Immature natural killer cell (primary cell): ENCODE measurements around the gene SLC25A1. TPM values are rescaled to one million over a fixed set of nuclear protein-coding genes. Genes with fewer than 3 reads are reported as not detected.

ENCODE experiments used
- DNase-seq, 3 donors: peaks; one replicate each; pipeline ENCODE4 v3.0.0; 2022; ENCODE audit warnings: mixed read lengths in 1 of 3
- H3K27ac Mint-ChIP-seq, 6 donors: one replicate each; pipeline ENCODE4 v1.8.0; 2020; ENCODE audit warnings: mixed read lengths in 6 of 6, mild to moderate bottlenecking in 5 of 6, inconsistent platforms in 4 of 6, moderate library complexity in 3 of 6
- H3K27me3 Mint-ChIP-seq, 3 donors: one replicate each; pipeline ENCODE4 v1.8.0; 2020 to 2021; ENCODE audit warnings: low read depth in 3 of 3, mild to moderate bottlenecking in 3 of 3, mixed read lengths in 3 of 3, moderate library complexity in 3 of 3, inconsistent platforms in 1 of 3
- H3K36me3 Mint-ChIP-seq, 3 donors: one replicate each; pipeline ENCODE4 v1.8.0; 2020; ENCODE audit warnings: mixed read lengths in 3 of 3, inconsistent platforms in 2 of 3, mild to moderate bottlenecking in 2 of 3
- H3K4me1 Mint-ChIP-seq, 2 donors: one replicate each; pipeline ENCODE4 v1.8.0; 2020; ENCODE audit warnings: inconsistent platforms in 2 of 2, mild to moderate bottlenecking in 2 of 2, mixed read lengths in 2 of 2, moderate library complexity in 1 of 2
- H3K4me3 Mint-ChIP-seq, 5 donors: one replicate each; pipeline ENCODE4 v1.8.0; 2020; ENCODE audit warnings: mild to moderate bottlenecking in 5 of 5, mixed read lengths in 5 of 5, inconsistent platforms in 3 of 5, moderate library complexity in 3 of 5
- H3K9me3 Mint-ChIP-seq, 6 donors: one replicate each; pipeline ENCODE4 v1.8.0; 2020; ENCODE audit warnings: mild to moderate bottlenecking in 6 of 6, mixed read lengths in 6 of 6, inconsistent platforms in 4 of 6, moderate library complexity in 3 of 6
- polyA plus RNA-seq, 3 donors: library from polyadenylated mRNA; unstranded; fragments of 300-500 nt; fragmentation: Illumina TruSeq; gene quantifications; one replicate each; pipeline ENCODE4 v1.2.3, GENCODE V29; 2021

SLC25A1 gene
- polyA plus RNA-seq, 3 donors from 2014 or later: 53.6 to 78.7 (median 57.6) TPM

DNA sequence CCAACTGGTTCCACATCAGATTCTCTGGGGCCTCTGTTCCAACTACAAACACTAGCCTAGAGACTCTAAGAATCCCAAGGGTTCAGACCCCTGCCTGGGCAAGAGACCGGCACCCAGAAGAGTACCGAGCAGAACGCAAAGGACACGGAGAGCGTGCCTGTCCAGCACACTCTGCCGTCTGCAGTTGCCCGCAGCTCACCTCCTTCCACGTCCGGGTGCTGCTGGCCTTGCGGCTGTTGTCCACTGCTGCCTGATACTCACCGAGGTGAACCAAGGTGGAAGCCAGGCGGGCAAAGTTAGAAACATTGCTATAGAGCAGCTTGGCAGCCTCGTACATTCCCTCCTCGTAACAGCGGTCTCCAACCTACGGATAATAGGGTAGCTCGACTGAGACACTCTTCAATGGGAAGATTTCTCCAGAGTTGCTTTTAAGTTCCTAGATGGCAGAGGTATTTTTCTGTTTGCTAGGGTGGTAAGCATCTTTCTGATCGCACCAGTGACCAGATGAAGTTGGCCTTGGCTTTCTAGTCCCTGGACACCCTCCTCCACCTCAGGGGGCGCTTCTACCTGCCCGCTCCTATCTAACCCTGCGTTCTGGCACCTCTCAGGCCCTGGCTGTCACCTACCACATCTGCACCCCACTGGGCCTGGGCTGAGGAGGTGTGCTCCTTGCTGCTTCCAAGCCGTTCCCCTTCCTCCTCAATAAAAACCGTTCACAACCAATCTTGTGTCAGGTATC lies 22.8 kb upstream of the SLC25A1 start:
- Mint-ChIP-seq H3K27ac (peak overlapping the region in 1 of 6 donors; percentile 50), H3K4me1 (peaks cover 6 to 18% of the 10 kb centered on the region in 2 donors), H3K27me3 (peaks cover 3 to 6% (median 5%) of the 10 kb centered on the region in 3 donors), H3K9me3 (no peaks in the 10 kb centered on the region), H3K36me3 (peaks cover 0 to 3% (median 0%) of the 10 kb centered on the region in 3 donors), H3K4me3 (no peak overlapping the region)
- no peak for DNase-seq

GRCh38 chr22:19199479-19199878 lies 20.9 kb upstream of the SLC25A1 start:
- no peak overlapping the region for H3K4me3 Mint-ChIP-seq
- no peaks in the 10 kb centered on the region for H3K9me3 Mint-ChIP-seq
- peaks cover 22 to 36% of the 10 kb centered on the region in 2 donors for H3K4me1 Mint-ChIP-seq
- H3K27ac Mint-ChIP-seq: no peak overlapping the region
- peaks cover 0 to 3% (median 0%) of the 10 kb centered on the region in 3 donors for H3K36me3 Mint-ChIP-seq
- peaks cover 5 to 6% (median 6%) of the 10 kb centered on the region in 3 donors for H3K27me3 Mint-ChIP-seq
- no peak for DNase-seq

GRCh38 chr22:19197997-19198865 lies 19.7 kb upstream of the SLC25A1 start:
- H3K27me3 Mint-ChIP-seq: peaks cover 0 to 6% (median 4%) of the 10 kb centered on the region in 3 donors
- peak overlapping the region in 1 of 5 donors; percentile 10 for H3K4me3 Mint-ChIP-seq
- H3K9me3 Mint-ChIP-seq: no peaks in the 10 kb centered on the region

GRCh38 chr22:19196841-19197612 lies 18.5 kb upstream of the SLC25A1 start:
- Mint-ChIP-seq H3K4me3 (peak overlapping the region in 2 of 5 donors; percentile 34 to 36), H3K27ac (peak overlapping the region in 3 of 6 donors; percentile 41 to 84 (median 74)), H3K27me3 (peaks cover 0 to 6% (median 4%) of the 10 kb centered on the region in 3 donors), H3K4me1 (peaks cover 22 to 46% of the 10 kb centered on the region in 2 donors), H3K36me3 (peaks cover 0 to 3% (median 0%) of the 10 kb centered on the region in 3 donors), H3K9me3 (no peaks in the 10 kb centered on the region)
- no peak for DNase-seq

More at GRCh38 chr22:19197997-19198865, 19.7 kb upstream of the SLC25A1 start:
- no peak for DNase-seq
- peaks cover 22 to 46% of the 10 kb centered on the region in 2 donors for H3K4me1 Mint-ChIP-seq
- peak overlapping the region in 2 of 6 donors; percentile 22 to 47 for H3K27ac Mint-ChIP-seq
- peaks cover 0 to 3% (median 0%) of the 10 kb centered on the region in 3 donors for H3K36me3 Mint-ChIP-seq

DNA sequence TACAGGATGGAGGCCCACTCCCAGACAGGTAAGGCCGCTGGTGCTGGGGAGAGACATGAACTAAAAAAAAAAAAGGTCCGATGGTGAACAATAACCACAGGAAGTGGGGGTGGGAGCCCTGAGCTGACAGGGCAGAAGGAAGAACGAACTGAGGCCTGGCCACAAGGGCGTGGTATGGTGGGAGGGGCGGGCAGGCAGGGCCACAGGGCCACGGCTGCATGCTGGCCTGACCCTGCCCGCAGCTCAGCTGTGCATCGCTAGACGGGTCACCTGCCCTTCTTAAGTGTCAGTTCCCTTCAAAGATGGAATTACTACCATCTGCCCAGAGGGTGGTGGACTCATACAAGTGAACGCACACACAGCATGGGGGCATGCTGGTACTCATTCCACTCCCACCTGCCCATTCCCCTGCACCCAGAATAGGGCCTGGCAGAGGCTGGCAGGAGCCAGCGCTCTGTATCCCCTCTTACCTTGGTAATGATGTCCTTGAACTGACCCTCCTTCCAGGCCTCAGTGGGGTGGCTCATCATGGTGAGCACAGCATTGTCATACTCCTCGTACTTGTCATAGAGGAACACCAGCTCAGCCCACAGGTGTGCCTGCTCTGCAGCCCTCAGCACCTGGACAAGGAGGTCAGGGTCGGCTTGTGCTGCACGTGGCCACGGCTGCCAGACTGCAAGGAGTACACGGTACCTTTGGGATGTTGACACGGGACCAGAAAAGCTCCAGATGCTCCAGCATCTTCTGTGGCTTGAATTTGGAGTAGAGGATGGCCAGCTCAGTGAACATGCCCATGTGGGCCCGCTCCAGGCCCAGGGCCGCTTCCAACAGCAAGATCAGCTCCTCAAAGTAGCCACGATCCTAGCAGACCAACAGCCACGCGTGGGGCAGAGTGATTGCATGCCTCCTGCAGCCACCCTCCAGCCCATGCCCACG lies 17.5 kb upstream of the SLC25A1 start:
- H3K4me3 Mint-ChIP-seq: peak overlapping the region in 4 of 5 donors; percentile 22 to 71 (median 70)
- no peaks in the 10 kb centered on the region for H3K9me3 Mint-ChIP-seq
- peak overlapping the region in 4 of 6 donors; percentile 14 to 78 (median 56) for H3K27ac Mint-ChIP-seq
- peak in 2 of 3 donors; percentile 26 to 44 for DNase-seq
- H3K4me1 Mint-ChIP-seq: peaks cover 22 to 46% of the 10 kb centered on the region in 2 donors
- H3K36me3 Mint-ChIP-seq: peaks cover 0 to 3% (median 0%) of the 10 kb centered on the region in 3 donors
- peaks cover 0 to 6% (median 3%) of the 10 kb centered on the region in 3 donors for H3K27me3 Mint-ChIP-seq

DNA sequence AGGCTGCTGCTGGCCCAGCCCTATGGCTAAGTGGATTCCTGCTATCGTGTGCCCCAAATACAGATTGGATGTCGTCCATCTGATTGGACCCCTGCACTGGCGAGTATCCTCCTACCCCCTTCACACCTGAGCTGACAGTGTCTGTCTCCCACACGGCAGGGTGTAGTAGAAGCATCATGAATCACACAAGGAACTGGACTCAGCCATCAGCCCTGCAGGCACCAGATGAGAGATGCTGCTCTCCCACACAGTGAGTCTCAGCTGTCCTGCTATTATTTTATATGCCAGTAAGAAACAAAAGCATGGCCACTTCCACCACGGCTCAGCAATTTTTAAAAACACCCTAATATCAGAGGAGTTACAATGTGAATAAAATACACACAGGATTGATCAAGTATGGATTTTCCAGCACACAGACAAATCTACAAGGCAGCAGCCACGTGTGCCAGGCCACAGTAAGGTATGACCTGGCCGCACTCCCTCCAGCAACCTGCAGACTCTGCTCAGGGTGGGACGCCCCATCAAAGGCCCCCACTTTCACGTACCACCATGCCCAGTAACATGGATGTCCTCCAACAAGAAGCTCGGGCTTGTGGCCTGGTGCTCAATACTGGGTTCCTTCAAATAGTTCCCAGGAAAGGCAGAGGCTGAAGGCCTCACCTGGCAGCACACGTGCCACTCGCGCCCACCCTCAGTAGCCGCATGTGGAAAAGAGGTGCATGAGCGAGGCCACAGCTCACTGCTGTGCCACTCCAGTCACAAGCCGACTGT lies 16.4 kb upstream of the SLC25A1 start:
- Mint-ChIP-seq H3K27me3 (peaks cover 0 to 7% (median 3%) of the 10 kb centered on the region in 3 donors), H3K27ac (peak overlapping the region in 4 of 6 donors; percentile 49 to 80 (median 62)), H3K4me3 (peak overlapping the region in 3 of 5 donors; percentile 69 to 71 (median 71)), H3K36me3 (peaks cover 0 to 3% (median 0%) of the 10 kb centered on the region in 3 donors), H3K4me1 (peaks cover 22 to 46% of the 10 kb centered on the region in 2 donors), H3K9me3 (no peaks in the 10 kb centered on the region)
- DNase-seq: no peak

GRCh38 chr22:19193879-19194278 lies 15.3 kb upstream of the SLC25A1 start:
- H3K4me1 Mint-ChIP-seq: peaks cover 22 to 46% of the 10 kb centered on the region in 2 donors
- H3K9me3 Mint-ChIP-seq: no peaks in the 10 kb centered on the region
- no peak overlapping the region for H3K4me3 Mint-ChIP-seq
- peaks cover 0 to 6% (median 3%) of the 10 kb centered on the region in 3 donors for H3K27me3 Mint-ChIP-seq
- no peaks in the 10 kb centered on the region for H3K36me3 Mint-ChIP-seq
- no peak for DNase-seq
- H3K27ac Mint-ChIP-seq: peak overlapping the region in 1 of 6 donors; percentile 41

DNA sequence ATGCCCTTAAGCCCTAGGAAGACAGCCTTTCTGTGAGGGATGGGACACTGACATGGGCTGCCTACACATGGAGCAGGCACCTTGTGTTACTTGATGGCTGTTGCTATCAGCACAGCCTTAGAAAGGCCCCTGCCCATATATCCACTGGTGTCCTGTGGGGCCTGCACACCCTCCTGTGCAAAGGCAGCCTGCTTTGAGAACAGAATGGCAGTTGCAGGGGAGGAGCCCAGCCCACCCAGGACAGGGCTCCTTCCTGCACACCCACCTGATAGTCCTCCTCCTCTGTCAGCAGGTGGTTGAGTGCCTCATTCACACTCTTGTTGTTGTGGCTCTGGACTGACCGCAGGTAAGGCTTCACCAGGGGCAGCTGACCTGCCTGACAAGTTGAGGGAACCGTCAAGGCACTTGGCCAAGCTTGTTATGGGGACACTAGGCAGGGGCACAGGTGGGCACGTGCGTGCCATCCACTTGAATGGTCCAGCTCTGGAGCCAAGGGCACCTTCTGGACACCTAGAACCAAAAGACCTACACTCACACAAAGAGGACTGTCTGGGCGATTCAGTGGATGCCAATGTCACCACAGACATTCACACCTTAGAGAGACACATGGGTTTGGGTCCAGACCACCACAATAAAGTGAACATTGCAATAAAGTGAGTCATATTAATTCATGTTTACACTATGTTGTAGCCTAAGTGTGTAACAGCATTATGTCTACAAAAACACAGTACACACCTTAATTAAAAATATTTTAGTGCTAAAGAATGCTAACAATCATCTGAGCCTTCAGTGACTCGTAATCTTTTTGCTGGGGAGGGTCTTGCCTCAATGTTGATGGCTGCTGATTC lies 9.4 kb upstream of the SLC25A1 start:
- Mint-ChIP-seq H3K27me3 (peaks cover 0 to 3% (median 0%) of the 10 kb centered on the region in 3 donors), H3K36me3 (no peaks in the 10 kb centered on the region), H3K9me3 (no peaks in the 10 kb centered on the region), H3K27ac (no peak overlapping the region), H3K4me1 (no peaks in the 10 kb centered on the region), H3K4me3 (no peak overlapping the region)
- DNase-seq: no peak

- Mint-ChIP-seq H3K9me3 (no peaks in the 10 kb centered on the region), H3K4me1 (peaks cover 2% of the 10 kb centered on the region in 2 donors), H3K27ac (peak overlapping the region in 1 of 6 donors; percentile 45), H3K27me3 (peaks cover 0 to 2% (median under 1%) of the 10 kb centered on the region in 3 donors), H3K4me3 (no peak overlapping the region), H3K36me3 (no peaks in the 10 kb centered on the region)
- no peak for DNase-seq
These were observed 5.9 kb upstream of the SLC25A1 start for GRCh38 chr22:19184276-19184997.

GRCh38 chr22:19183216-19183615 lies 4.7 kb upstream of the SLC25A1 start:
- H3K4me1 Mint-ChIP-seq: peaks cover 5 to 7% of the 10 kb centered on the region in 2 donors
- no peak overlapping the region for H3K4me3 Mint-ChIP-seq
- no peaks in the 10 kb centered on the region for H3K36me3 Mint-ChIP-seq
- no peak overlapping the region for H3K27ac Mint-ChIP-seq
- peaks cover 0 to 3% (median 2%) of the 10 kb centered on the region in 3 donors for H3K27me3 Mint-ChIP-seq
- H3K9me3 Mint-ChIP-seq: no peaks in the 10 kb centered on the region
- DNase-seq: no peak
